WI38 (cell line): ENCODE data around the gene HTR5A.

Experiments
- H3K4me3 ChIP-seq: 2 replicates; pipeline ENCODE4 v1.5.1; 2011; ENCODE audit warnings: low read depth, mild to moderate bottlenecking, control low read depth, low read length
- CTCF ChIP-seq: IDR thresholded peaks from 2 replicates; pipeline ENCODE4 v1.5.1; 2012; ENCODE audit warnings: low read depth, mild to moderate bottlenecking, control low read depth, low read length

HTR5A gene

DNA sequence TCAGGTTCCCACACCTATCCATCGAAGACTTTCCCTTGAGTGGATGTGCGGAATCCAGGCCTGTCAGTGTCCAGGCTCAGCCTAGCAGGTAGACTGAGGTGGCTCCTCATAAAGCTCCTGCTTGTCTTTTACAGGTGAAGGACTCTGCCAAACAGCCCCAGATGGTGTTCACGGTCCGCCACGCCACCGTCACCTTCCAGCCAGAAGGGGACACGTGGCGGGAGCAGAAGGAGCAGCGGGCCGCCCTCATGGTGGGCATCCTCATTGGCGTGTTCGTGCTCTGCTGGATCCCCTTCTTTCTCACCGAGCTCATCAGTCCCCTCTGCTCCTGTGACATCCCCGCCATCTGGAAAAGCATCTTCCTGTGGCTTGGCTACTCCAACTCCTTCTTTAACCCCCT lies 13.9 kb downstream of the HTR5A start:
- TF ChIP-seq CTCF, result no peak
- no peak overlapping the region for H3K4me3 ChIP-seq

DNA sequence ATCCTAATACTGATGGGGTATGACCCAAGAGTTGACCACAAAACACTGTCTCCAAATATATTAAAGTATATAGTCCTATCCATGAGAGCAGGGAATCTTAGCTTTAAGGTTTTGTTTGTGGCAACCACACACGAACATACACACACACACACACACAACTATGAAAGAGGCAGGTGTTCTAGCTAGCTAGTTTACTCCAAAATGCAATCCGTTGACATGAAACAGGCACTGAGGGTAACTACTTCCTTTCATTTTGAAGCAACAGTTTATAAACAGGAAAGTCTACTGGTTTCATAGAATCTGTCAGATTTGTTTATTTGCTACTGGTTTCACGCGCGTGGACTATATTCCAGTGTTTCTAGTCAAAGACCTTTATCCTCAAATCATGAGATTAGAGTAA lies 14.8 kb downstream of the HTR5A start:
- TF ChIP-seq CTCF, result no peak
- no peak overlapping the region for H3K4me3 ChIP-seq

DNA sequence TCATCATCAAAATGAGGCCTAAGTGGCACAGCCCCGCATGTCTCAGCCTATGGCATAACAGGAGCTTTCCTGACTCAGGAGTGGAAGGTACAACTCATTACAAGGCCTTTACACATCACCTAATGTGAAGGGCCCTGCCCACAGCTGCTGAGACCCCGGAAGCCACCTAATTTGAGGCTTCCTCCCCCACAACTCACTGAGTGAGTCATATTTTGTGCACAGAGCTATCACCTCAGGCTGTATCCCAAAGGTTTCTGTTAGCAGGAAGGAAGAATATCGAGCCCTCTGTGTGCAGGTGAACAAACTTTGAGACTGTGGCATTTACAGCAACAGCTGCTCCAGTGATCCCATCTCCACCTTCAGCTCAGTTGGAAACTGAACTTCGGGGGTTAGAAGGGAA lies 20.6 kb downstream of the HTR5A start:
- no peak overlapping the region for H3K4me3 ChIP-seq
- no peak for TF ChIP-seq CTCF

GRCh38 chr7:155093596-155093995 lies 23.5 kb downstream of the HTR5A start:
- no peak overlapping the region for H3K4me3 ChIP-seq
- TF ChIP-seq CTCF, result no peak

GRCh38 chr7:155094636-155095135 lies 24.6 kb downstream of the HTR5A start:
- no peak overlapping the region for H3K4me3 ChIP-seq
- no peak for TF ChIP-seq CTCF

DNA sequence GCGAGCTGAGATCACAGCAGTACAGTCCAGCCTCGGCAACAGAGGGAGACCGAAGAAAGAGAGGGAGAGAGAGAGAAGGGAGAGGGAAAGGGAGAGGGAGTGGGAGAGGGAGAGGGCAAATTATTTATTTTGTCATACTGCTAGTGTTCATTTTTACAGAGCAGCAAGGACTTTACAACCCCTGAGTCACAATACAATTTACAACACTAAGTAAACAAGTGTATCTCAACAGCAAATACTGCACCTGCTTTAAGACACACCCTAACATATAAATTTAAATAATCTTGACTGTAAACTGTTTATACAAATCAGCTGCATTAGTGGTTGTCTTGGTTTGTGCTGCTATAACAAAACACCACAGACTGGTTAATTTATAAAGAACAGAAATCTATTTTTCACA lies 27.2 kb downstream of the HTR5A start:
- TF ChIP-seq CTCF, result no peak
- no peak overlapping the region for H3K4me3 ChIP-seq

- no peak for TF ChIP-seq CTCF
- H3K4me3 ChIP-seq, result no peak overlapping the region
Measured at GRCh38 chr7:155103839-155104238, 33.7 kb downstream of the HTR5A start.
